K562 (cell line): ENCODE data around the gene TMEM255A.

Experiments
- ARID4B ChIP-seq: sonication (generic); formaldehyde crosslinking; IDR thresholded peaks from 2 replicates; pipeline ENCODE4 v1.8.0; 2022; ENCODE audit warnings: mild to moderate bottlenecking, missing genetic modification reagents
- ATF6 ChIP-seq: sonication (generic); formaldehyde crosslinking; IDR thresholded peaks from 2 replicates; pipeline ENCODE4 v1.4.0; 2020; ENCODE audit warnings: mild to moderate bottlenecking, missing genetic modification reagents
- BRCA1 ChIP-seq, 2 experiments: fragments of 450-650 bp in 1 of 2; sonication (generic) in 1 of 2; formaldehyde crosslinking in 1 of 2; IDR thresholded peaks; 2 replicates each; pipeline versions ENCODE4 v1.5.0 to v1.6.1; 2017 to 2020; ENCODE audit warnings: mild to moderate bottlenecking in 1 of 2, missing genetic modification reagents in 1 of 2
- CTCF ChIP-seq, 3 experiments: IDR thresholded peaks in 2 of 3; conservative IDR thresholded peaks in 1 of 3; 2 replicates each; pipeline ENCODE4 v1.5.1; 2011 to 2012; ENCODE audit warnings: low read length in 3 of 3, mild to moderate bottlenecking in 3 of 3, control low read depth in 2 of 3, improper control_type of control experiment in 1 of 3, inconsistent platforms in 1 of 3, low read depth in 1 of 3, mixed read lengths in 1 of 3, moderate library complexity in 1 of 3; ENCODE audit not compliant: insufficient read depth in 2 of 3
- HOMEZ ChIP-seq: fragments of 250-450 bp; sonication (Bioruptor Pico); IDR thresholded peaks from 2 replicates; pipeline ENCODE4 v1.4.0; 2020; ENCODE audit warnings: mild to moderate bottlenecking, moderate library complexity
- MAFF ChIP-seq: IDR thresholded peaks from 2 replicates; pipeline ENCODE4 v1.6.1; 2012; ENCODE audit warnings: low read length, improper control_type of control experiment
- NRF1 ChIP-seq, 2 experiments: fragments of 450-650 bp; IDR thresholded peaks in 1 of 2; conservative IDR thresholded peaks in 1 of 2; 2 replicates each; pipeline ENCODE4 v1.6.1; 2014; ENCODE audit warnings: mild to moderate bottlenecking in 2 of 2
- PHB2 ChIP-seq: fragments of 450-650 bp; IDR thresholded peaks from 2 replicates; pipeline ENCODE4 v1.6.1; 2017; ENCODE audit warnings: low read depth
- RERE ChIP-seq: sonication (generic); formaldehyde crosslinking; IDR thresholded peaks from 2 replicates; pipeline ENCODE4 v1.8.0; 2023; ENCODE audit warnings: missing genetic modification reagents, mild to moderate bottlenecking, borderline replicate concordance
- STAG1 ChIP-seq: sonication (generic); formaldehyde crosslinking; IDR thresholded peaks from 2 replicates; pipeline ENCODE4 v1.5.0; 2020; ENCODE audit warnings: missing genetic modification reagents, borderline replicate concordance
- STAT5A ChIP-seq: IDR thresholded peaks from 2 replicates; pipeline ENCODE4 v1.6.1; 2012; ENCODE audit warnings: low read length, inconsistent platforms, borderline replicate concordance
- TAF1 ChIP-seq: IDR thresholded peaks from 2 replicates; pipeline ENCODE4 v1.6.1; 2011; ENCODE audit warnings: mild to moderate bottlenecking, low read length, moderate library complexity; ENCODE audit not compliant: insufficient read depth, control insufficient read depth, severe bottlenecking; ENCODE audit errors: extremely low read depth

- TF ChIP-seq CTCF (IDR thresholded peaks at IDR 0.05 in 2 of 3, conservative IDR thresholded peaks at IDR 0.05 in 1 of 3; ENCODE audit: insufficient read depth in 2 of 3, low read depth in 1 of 3, low read length in 3 of 3) (no peak), MAFF (no peak), STAG1 (no peak), STAT5A (no peak), ATF6 (CRISPR knock-in tag) (no peak), PHB2 (no peak), RERE (CRISPR knock-in tag) (no peak), NRF1 (conservative IDR thresholded peaks at IDR 0.05 in 1 of 2, IDR thresholded peaks at IDR 0.05 in 1 of 2) (no peak), ARID4B (CRISPR knock-in tag) (no peak), TAF1 (no peak), HOMEZ (no peak), BRCA1 (IDR thresholded peaks at IDR 0.05) (no peak), BRCA1 (CRISPR knock-in tag; IDR thresholded peaks at IDR 0.05) (no peak)
Measured at GRCh38 chrX:120238933-120239332, 72.3 kb downstream of the TMEM255A start.
